Aorta (tissue), 5 donors: Measurements from ENCODE around the gene SNRPE. TPM values are rescaled to one million over a fixed set of nuclear protein-coding genes. Genes with fewer than 3 reads are reported as not detected.

Source experiments
- ATAC-seq: fragments of 200-7000 bp; cut with Tn5 transposase; one replicate; pipeline ENCODE4 v1.9.1; 2022; ENCODE audit warnings: moderate library complexity; ENCODE audit not compliant: low FRiP score
- DNase-seq, 2 donors: peaks; one replicate each; pipeline ENCODE4 v3.0.0-alpha.2; 2020
- H3K27ac ChIP-seq, 2 donors: one replicate each; pipeline ENCODE4 v1.5.1; 2013; ENCODE audit warnings: low read length in 2 of 2, mild to moderate bottlenecking in 2 of 2, moderate library complexity in 2 of 2, control low read depth in 1 of 2, inconsistent platforms in 1 of 2, low read depth in 1 of 2
- H3K27me3 ChIP-seq, 2 donors: one replicate each; pipeline ENCODE4 v1.6.1; 2013; ENCODE audit warnings: control low read depth in 1 of 2, low read length in 1 of 2, mild to moderate bottlenecking in 1 of 2, moderate library complexity in 1 of 2; ENCODE audit not compliant: insufficient read depth in 2 of 2, control insufficient read depth in 1 of 2
- H3K36me3 ChIP-seq, 2 donors: one replicate each; pipeline ENCODE4 v1.6.1; 2013; ENCODE audit warnings: control low read depth in 1 of 2, low read length in 1 of 2, mild to moderate bottlenecking in 1 of 2; ENCODE audit not compliant: insufficient read depth in 2 of 2, control insufficient read depth in 1 of 2
- H3K4me1 ChIP-seq, 2 donors: one replicate each; pipeline ENCODE4 v1.6.1; 2013; ENCODE audit warnings: low read length in 2 of 2, control low read depth in 1 of 2, mild to moderate bottlenecking in 1 of 2, moderate library complexity in 1 of 2; ENCODE audit not compliant: insufficient read depth in 2 of 2, control insufficient read depth in 1 of 2
- H3K4me3 ChIP-seq, 2 donors: one replicate each; pipeline ENCODE4 v1.5.1; 2013; ENCODE audit warnings: low read length in 2 of 2, control low read depth in 1 of 2, mild to moderate bottlenecking in 1 of 2
- H3K9me3 ChIP-seq: one replicate; pipeline ENCODE4 v1.6.1; 2013; ENCODE audit warnings: mild to moderate bottlenecking, low read length; ENCODE audit not compliant: control insufficient read depth
- WGBS, 2 donors: extraction: QIAGEN DNeasy Blood & Tissue Kit; methylation state at CpG; one replicate each; pipeline ENCODE4 v1.1.7; 2013; 5-methylcytosine and 5-hydroxymethylcytosine counted together
- intact Hi-C, 2 donors: fragments of 100-400 bp; cut with DNase I; formaldehyde crosslinking; loops; one replicate each; pipeline versions ENCODE4 v1.14.2 to v1.15.0; 2022
- polyA plus RNA-seq, 2 donors: library from polyadenylated mRNA; stranded (reverse); fragments of 200-250 nt; gene quantifications; one replicate each; pipeline ENCODE4 v1.2.3, GENCODE V29; 2013
- total RNA-seq, 2 donors: library from RNA; stranded (reverse); fragmentation: NEBNext Ultra II Directional; extraction: Animal tissue kit (Norgen Biotek cat#: 25700); gene quantifications; one replicate each; pipeline ENCODE4 v1.2.1, GENCODE V29; 2021
- donor health status: healthy with polysubstance abuse.
- donor health status: Bipolar disorder and iron deficiency.
- donor health status: DM: no; HTN: no; CAD: no.
- donor health status: DM: no; HTN: no; CAD: no.
- donor health status: DM: yes; HTN: yes; CAD: no.

The SNRPE gene
- total and polyA plus RNA-seq, 4 donors, result 53.7 to 172 (median 62.1) TPM

- H3K9me3 ChIP-seq, result no peaks in the 10 kb centered on the region
These were observed 51.7 kb downstream of the SNRPE start for GRCh38 chr1:203913073-203913521.

GRCh38 chr1:203914292-203914691 is 52.9 kb downstream of the SNRPE start:
- H3K36me3 ChIP-seq, result no peaks in the 10 kb centered on the region
- no peaks in the 10 kb centered on the region for H3K4me1 ChIP-seq
- intact Hi-C loops, result no loop called here
- H3K4me3 ChIP-seq, result no peak overlapping the region
- no peaks in the 10 kb centered on the region for H3K9me3 ChIP-seq
- no peak for DNase-seq
- no peak for ATAC-seq
- 79 to 80% methylated on average over 3 of the region's 3 CpGs for WGBS, 2 donors
- no peaks in the 10 kb centered on the region for H3K27me3 ChIP-seq
- H3K27ac ChIP-seq, result no peak overlapping the region

More at GRCh38 chr1:203913073-203913521, 51.7 kb downstream of the SNRPE start:
- 37 to 44% methylated on average over 3 of the region's 3 CpGs for WGBS, 2 donors
- intact Hi-C loops, result no loop called here
- Histone ChIP-seq H3K4me3 (no peak overlapping the region), H3K36me3 (no peaks in the 10 kb centered on the region), H3K27ac (no peak overlapping the region), H3K27me3 (no peaks in the 10 kb centered on the region), H3K4me1 (no peaks in the 10 kb centered on the region)
- DNase-seq (no peak), ATAC-seq (no peak)

- Histone ChIP-seq H3K9me3 (no peaks in the 10 kb centered on the region), H3K27ac (no peak overlapping the region), H3K27me3 (no peaks in the 10 kb centered on the region), H3K4me1 (no peaks in the 10 kb centered on the region), H3K36me3 (no peaks in the 10 kb centered on the region), H3K4me3 (no peak overlapping the region)
- no peak for DNase-seq
- WGBS, 2 donors, result 78 to 80% methylated on average over 3 of the region's 3 CpGs
- intact Hi-C loops, result no loop called here
- no peak for ATAC-seq
These were observed 54.4 kb downstream of the SNRPE start for GRCh38 chr1:203915811-203916210.

GRCh38 chr1:203916756-203917155 is 55.4 kb downstream of the SNRPE start:
- intact Hi-C loops, result no loop called here
- 76 to 80% methylated on average over 2 of the region's 2 CpGs for WGBS, 2 donors
- no peaks in the 10 kb centered on the region for H3K36me3 ChIP-seq
- no peaks in the 10 kb centered on the region for H3K27me3 ChIP-seq
- no peak for DNase-seq
- H3K4me3 ChIP-seq, result no peak overlapping the region
- H3K9me3 ChIP-seq, result no peaks in the 10 kb centered on the region
- ATAC-seq, result no peak
- H3K4me1 ChIP-seq, result no peaks in the 10 kb centered on the region
- no peak overlapping the region for H3K27ac ChIP-seq

Other genes with a start within 250 kb of the SNRPE start
- 100 to 1,000 TPM; 154 to 169 TPM for gene ATP2B4, start 234.8 kb upstream of the SNRPE start, total RNA-seq
- gene ATP2B4, start 234.8 kb upstream of the SNRPE start, polyA plus RNA-seq, result 10 to 100 TPM; 15.2 to 67.8 TPM
- gene LAX1, start 96.4 kb upstream of the SNRPE start, total RNA-seq, result 1 to 10 TPM in 1 of 2 donors, under 1 TPM in 1; 0.84 to 2.2 TPM
- gene LAX1, start 96.4 kb upstream of the SNRPE start, polyA plus RNA-seq, result 1 to 10 TPM in 1 of 2 donors, not detected in 1; 1.1 TPM
- 10 to 100 TPM; 55.1 to 58.7 TPM for gene ZBED6, start 66.0 kb upstream of the SNRPE start, total RNA-seq
- gene ZBED6, start 66.0 kb upstream of the SNRPE start, polyA plus RNA-seq, result 1 to 10 TPM in 1 of 2 donors, under 1 TPM in 1; 0.63 to 2.7 TPM
- gene ZC3H11A, start 66.0 kb upstream of the SNRPE start, total RNA-seq, result 10 to 100 TPM; 71.2 to 86.4 TPM
- 10 to 100 TPM; 31.2 to 66.9 TPM for gene ZC3H11A, start 66.0 kb upstream of the SNRPE start, polyA plus RNA-seq
- gene SOX13, start 211.5 kb downstream of the SNRPE start, total RNA-seq, result 10 to 100 TPM; 40.9 to 52.8 TPM
- 10 to 100 TPM in 1 of 2 donors, 1 to 10 TPM in 1; 9.6 to 16.3 TPM for gene SOX13, start 211.5 kb downstream of the SNRPE start, polyA plus RNA-seq